SK-N-SH treated with all-trans-retinoic acid at 6 μM for 48 hours (cell line): ENCODE results near the gene FBXO27.

Experiments
- ATAC-seq: fragments of 200-7000 bp; cut with Tn5 transposase; 3 replicates; pipeline ENCODE4 v1.9.1; 2020; ENCODE audit warnings: mild to moderate bottlenecking, moderate library complexity
- ARNTL ChIP-seq: fragments of 450-650 bp; formaldehyde crosslinking; IDR thresholded peaks from 2 replicates; pipeline ENCODE4 v1.5.0; 2020; ENCODE audit warnings: low read depth, mild to moderate bottlenecking, moderate library complexity, borderline replicate concordance
- BACH2 ChIP-seq: fragments of 250-450 bp; sonication (Bioruptor Pico); IDR thresholded peaks from 2 replicates; pipeline ENCODE4 v1.9.0; 2021; ENCODE audit warnings: mild to moderate bottlenecking, borderline replicate concordance
- CREB5 ChIP-seq: fragments of 250-450 bp; sonication (Bioruptor Pico); IDR thresholded peaks from 2 replicates; pipeline ENCODE4 v1.5.1; 2020; ENCODE audit warnings: low read depth, mild to moderate bottlenecking, moderate library complexity
- CSDC2 ChIP-seq: fragments of 250-450 bp; sonication (Bioruptor Pico); IDR thresholded peaks from 2 replicates; pipeline ENCODE4 v1.5.0; 2020; ENCODE audit warnings: mild to moderate bottlenecking, moderate library complexity
- CSRNP3 ChIP-seq: fragments of 250-450 bp; sonication (Bioruptor Pico); IDR thresholded peaks from 2 replicates; pipeline ENCODE4 v1.5.1; 2021; ENCODE audit warnings: mild to moderate bottlenecking, moderate library complexity
- ESRRG ChIP-seq: fragments of 250-450 bp; sonication (Bioruptor Pico); IDR thresholded peaks from 2 replicates; pipeline ENCODE4 v1.6.1; 2021; ENCODE audit warnings: mild to moderate bottlenecking
- GLIS3 ChIP-seq: fragments of 250-450 bp; sonication (Bioruptor Pico); IDR thresholded peaks from 2 replicates; pipeline ENCODE4 v1.5.0; 2020; ENCODE audit warnings: mild to moderate bottlenecking, moderate library complexity
- ISL1 ChIP-seq: fragments of 250-450 bp; sonication (Bioruptor Pico); IDR thresholded peaks from 2 replicates; pipeline ENCODE4 v2.1.2; 2022; ENCODE audit warnings: mild to moderate bottlenecking, moderate library complexity
- OSR1 ChIP-seq: fragments of 250-450 bp; sonication (Bioruptor Pico); IDR thresholded peaks from 2 replicates; pipeline ENCODE4 v1.8.0; 2022; ENCODE audit warnings: moderate library complexity, mild to moderate bottlenecking, inconsistent platforms
- PATZ1 ChIP-seq: fragments of 250-450 bp; sonication (Bioruptor Pico); IDR thresholded peaks from 2 replicates; pipeline ENCODE4 v1.8.0; 2020; ENCODE audit warnings: mild to moderate bottlenecking, moderate library complexity, borderline replicate concordance
- POU6F1 ChIP-seq: fragments of 250-450 bp; sonication (Bioruptor Pico); IDR thresholded peaks from 2 replicates; pipeline ENCODE4 v1.8.0; 2021; ENCODE audit warnings: low read depth, mild to moderate bottlenecking, moderate library complexity, borderline replicate concordance
- PPARA ChIP-seq: fragments of 250-450 bp; sonication (Bioruptor Pico); IDR thresholded peaks from 2 replicates; pipeline ENCODE4 v1.5.0; 2020; ENCODE audit warnings: mild to moderate bottlenecking, borderline replicate concordance
- RARB ChIP-seq: fragments of 250-450 bp; sonication (Bioruptor Pico); IDR thresholded peaks from 2 replicates; pipeline ENCODE4 v1.8.0; 2021; ENCODE audit warnings: mild to moderate bottlenecking, moderate library complexity
- TCF4 ChIP-seq: fragments of 250-450 bp; sonication (Bioruptor Pico); IDR thresholded peaks from 2 replicates; pipeline ENCODE4 v1.8.0; 2021; ENCODE audit warnings: mild to moderate bottlenecking, moderate library complexity, borderline replicate concordance
- TOX ChIP-seq: fragments of 250-450 bp; sonication (Bioruptor Pico); IDR thresholded peaks from 2 replicates; pipeline ENCODE4 v1.8.0; 2021; ENCODE audit warnings: mild to moderate bottlenecking, moderate library complexity, borderline replicate concordance
- TSHZ2 ChIP-seq: fragments of 250-450 bp; sonication (Bioruptor Pico); IDR thresholded peaks from 2 replicates; pipeline ENCODE4 v1.5.0; 2020; ENCODE audit warnings: mild to moderate bottlenecking, moderate library complexity
- ZC3H10 ChIP-seq: fragments of 250-450 bp; sonication (Bioruptor Pico); IDR thresholded peaks from 2 replicates; pipeline ENCODE4 v1.5.1; 2021; ENCODE audit warnings: mild to moderate bottlenecking, moderate library complexity
- ZFP3 ChIP-seq: fragments of 250-450 bp; sonication (Bioruptor Pico); IDR thresholded peaks from 2 replicates; pipeline ENCODE4 v1.5.0; 2020; ENCODE audit warnings: mild to moderate bottlenecking, moderate library complexity
- ZFP30 ChIP-seq: fragments of 450-650 bp; formaldehyde crosslinking; IDR thresholded peaks from 2 replicates; pipeline ENCODE4 v1.5.0; 2022; ENCODE audit warnings: mild to moderate bottlenecking, moderate library complexity
- ZNF70 ChIP-seq: fragments of 450-650 bp; formaldehyde crosslinking; IDR thresholded peaks from 2 replicates; pipeline ENCODE4 v1.5.0; 2020; ENCODE audit warnings: mild to moderate bottlenecking, moderate library complexity
- ZNF8 ChIP-seq: fragments of 450-650 bp; formaldehyde crosslinking; IDR thresholded peaks from 2 replicates; pipeline ENCODE4 v1.5.0; 2020; ENCODE audit warnings: mild to moderate bottlenecking, moderate library complexity

FBXO27 gene

GRCh38 chr19:39007096-39007495 lies 25.3 kb downstream of the FBXO27 start:
- no peak for TF ChIP-seq ARNTL (CRISPR knock-in tag)
- TF ChIP-seq GLIS3 (CRISPR knock-in tag): no peak
- no peak for ATAC-seq

- no peak for ATAC-seq
- TF ChIP-seq ZNF70: no peak
- TF ChIP-seq ESRRG (CRISPR knock-in tag): no peak
- TF ChIP-seq ISL1: no peak
- no peak for TF ChIP-seq RARB
- TF ChIP-seq TCF4: no peak
- no peak for TF ChIP-seq TSHZ2 (CRISPR knock-in tag)
- no peak for TF ChIP-seq ZC3H10 (CRISPR knock-in tag)
- TF ChIP-seq CSRNP3 (CRISPR knock-in tag): no peak
- TF ChIP-seq ZFP3 (CRISPR knock-in tag): no peak
- TF ChIP-seq CSDC2 (CRISPR knock-in tag): no peak
- no peak for TF ChIP-seq PPARA
- TF ChIP-seq ARNTL (CRISPR knock-in tag): no peak
- no peak for TF ChIP-seq BACH2 (CRISPR knock-in tag)
- TF ChIP-seq PATZ1 (CRISPR knock-in tag): no peak
- TF ChIP-seq ZFP30 (CRISPR knock-in tag): no peak
- TF ChIP-seq ZNF8 (CRISPR knock-in tag): no peak
- no peak for TF ChIP-seq TOX
Observed at GRCh38 chr19:39004403-39004802, 27.9 kb downstream of the FBXO27 start.

- no peak for ATAC-seq
- TF ChIP-seq CSRNP3 (CRISPR knock-in tag) (no peak), TOX (no peak), OSR1 (CRISPR knock-in tag) (no peak), PPARA (no peak), ZNF8 (CRISPR knock-in tag) (no peak), ZFP3 (CRISPR knock-in tag) (no peak), PATZ1 (CRISPR knock-in tag) (no peak), TSHZ2 (CRISPR knock-in tag) (no peak), ZFP30 (CRISPR knock-in tag) (no peak), BACH2 (CRISPR knock-in tag) (no peak), ISL1 (no peak), ESRRG (CRISPR knock-in tag) (no peak), CSDC2 (CRISPR knock-in tag) (no peak), RARB (no peak), ARNTL (CRISPR knock-in tag) (no peak), TCF4 (no peak), CREB5 (CRISPR knock-in tag) (no peak), GLIS3 (CRISPR knock-in tag) (no peak), POU6F1 (CRISPR knock-in tag) (no peak)
Observed at GRCh38 chr19:39003796-39004195, 28.6 kb downstream of the FBXO27 start.
